Measurements from ENCODE around the gene GRIK3.

Gene GRIK3

GRCh38 chr1:37073152-37073853, 39.0 kb upstream of the GRIK3 start:
- DNase-seq (ENCODE audit: low read depth): no peak
- TF ChIP-seq CTCF (IDR thresholded peaks at IDR 0.05; ENCODE audit: insufficient read depth, low read depth, low read length, missing control alignments): no peak
- H3K4me3 ChIP-seq (ENCODE audit: low read depth, low read length): no peak overlapping the region

- H3K4me3 ChIP-seq (ENCODE audit: low read depth, low read length): no peak overlapping the region
- DNase-seq (ENCODE audit: low read depth): no peak
- TF ChIP-seq CTCF (IDR thresholded peaks at IDR 0.05; ENCODE audit: insufficient read depth, low read depth, low read length, missing control alignments): no peak
Observed at GRCh38 chr1:37071829-37072228, 37.5 kb upstream of the GRIK3 start.

- no peak for TF ChIP-seq CTCF (IDR thresholded peaks at IDR 0.05; ENCODE audit: insufficient read depth, low read depth, low read length, missing control alignments)
- H3K4me3 ChIP-seq (ENCODE audit: low read depth, low read length): no peak overlapping the region
- DNase-seq (ENCODE audit: low read depth): no peak
Observed at GRCh38 chr1:37070126-37070525, 35.8 kb upstream of the GRIK3 start.

- no peak for DNase-seq (ENCODE audit: low read depth)
- no peak overlapping the region for H3K4me3 ChIP-seq (ENCODE audit: low read depth, low read length)
- TF ChIP-seq CTCF (IDR thresholded peaks at IDR 0.05; ENCODE audit: insufficient read depth, low read depth, low read length, missing control alignments): no peak
Observed at GRCh38 chr1:37069406-37069805, 35.1 kb upstream of the GRIK3 start.

- no peak overlapping the region for H3K4me3 ChIP-seq (ENCODE audit: low read depth, low read length)
- no peak for DNase-seq (ENCODE audit: low read depth)
- no peak for TF ChIP-seq CTCF (IDR thresholded peaks at IDR 0.05; ENCODE audit: insufficient read depth, low read depth, low read length, missing control alignments)
Observed at GRCh38 chr1:37068897-37069296, 34.6 kb upstream of the GRIK3 start.

- no peak for DNase-seq (ENCODE audit: low read depth)
- H3K4me3 ChIP-seq (ENCODE audit: low read depth, low read length): no peak overlapping the region
- no peak for TF ChIP-seq CTCF (IDR thresholded peaks at IDR 0.05; ENCODE audit: insufficient read depth, low read depth, low read length, missing control alignments)
Observed at GRCh38 chr1:37068260-37068659, 33.9 kb upstream of the GRIK3 start.

GRCh38 chr1:37064039-37064438, 29.7 kb upstream of the GRIK3 start:
- no peak overlapping the region for H3K4me3 ChIP-seq (ENCODE audit: low read depth, low read length)
- no peak for TF ChIP-seq CTCF (IDR thresholded peaks at IDR 0.05; ENCODE audit: insufficient read depth, low read depth, low read length, missing control alignments)
- no peak for DNase-seq (ENCODE audit: low read depth)
